HG03108 (cell line): Measurements from ENCODE around the gene PLD6.

Experiments used
- ATAC-seq: cut with Tn5 transposase; IDR thresholded peaks from one replicate; pipeline ENCODE4 v1.9.1; 2021; ENCODE audit warnings: moderate library complexity; ENCODE audit not compliant: unreplicated experiment

Gene PLD6

DNA sequence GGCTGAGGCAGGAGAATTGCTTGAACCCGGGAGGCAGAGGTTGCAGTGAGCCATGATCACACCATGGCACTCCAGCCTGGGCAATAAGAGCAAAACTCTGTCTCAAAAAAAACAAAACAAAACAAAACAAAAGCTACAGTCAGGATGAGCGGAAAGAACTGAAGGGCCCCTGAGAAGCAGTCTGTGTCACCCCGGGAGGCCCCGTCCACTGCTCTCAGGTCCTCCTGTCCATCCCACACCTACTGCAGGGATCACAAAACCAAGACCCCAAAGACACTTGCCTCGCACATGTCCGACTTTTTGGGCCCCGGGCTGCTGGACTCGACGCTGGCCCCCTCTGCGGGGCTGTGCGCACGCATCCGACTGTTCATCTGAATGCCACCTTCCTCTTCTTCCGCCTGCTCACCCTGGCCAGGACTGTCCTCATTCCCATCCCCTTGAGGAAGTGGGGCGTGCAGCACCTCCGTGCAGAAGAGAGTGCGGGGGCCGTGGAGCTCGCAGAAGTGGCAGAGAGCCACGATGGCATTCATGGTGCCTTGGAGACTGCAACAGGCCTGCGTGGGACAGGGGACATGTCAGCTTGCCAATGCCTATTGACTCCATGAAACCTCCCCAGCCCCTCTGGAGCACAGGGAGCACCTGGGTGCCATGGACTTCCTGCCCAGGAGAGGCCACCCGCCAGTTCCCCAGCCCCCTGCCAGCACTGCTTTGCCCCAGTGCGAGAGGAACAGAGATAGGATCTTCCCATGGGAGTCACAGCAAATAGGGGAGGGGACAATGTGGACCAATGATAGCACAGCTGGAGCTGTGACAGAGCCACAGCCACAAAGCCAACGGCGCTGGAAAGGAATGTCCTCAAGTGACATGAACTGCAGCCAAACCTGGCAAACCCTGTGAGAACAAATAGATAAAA lies 21.7 kb upstream of the PLD6 start:
- ATAC-seq, result no peak

DNA sequence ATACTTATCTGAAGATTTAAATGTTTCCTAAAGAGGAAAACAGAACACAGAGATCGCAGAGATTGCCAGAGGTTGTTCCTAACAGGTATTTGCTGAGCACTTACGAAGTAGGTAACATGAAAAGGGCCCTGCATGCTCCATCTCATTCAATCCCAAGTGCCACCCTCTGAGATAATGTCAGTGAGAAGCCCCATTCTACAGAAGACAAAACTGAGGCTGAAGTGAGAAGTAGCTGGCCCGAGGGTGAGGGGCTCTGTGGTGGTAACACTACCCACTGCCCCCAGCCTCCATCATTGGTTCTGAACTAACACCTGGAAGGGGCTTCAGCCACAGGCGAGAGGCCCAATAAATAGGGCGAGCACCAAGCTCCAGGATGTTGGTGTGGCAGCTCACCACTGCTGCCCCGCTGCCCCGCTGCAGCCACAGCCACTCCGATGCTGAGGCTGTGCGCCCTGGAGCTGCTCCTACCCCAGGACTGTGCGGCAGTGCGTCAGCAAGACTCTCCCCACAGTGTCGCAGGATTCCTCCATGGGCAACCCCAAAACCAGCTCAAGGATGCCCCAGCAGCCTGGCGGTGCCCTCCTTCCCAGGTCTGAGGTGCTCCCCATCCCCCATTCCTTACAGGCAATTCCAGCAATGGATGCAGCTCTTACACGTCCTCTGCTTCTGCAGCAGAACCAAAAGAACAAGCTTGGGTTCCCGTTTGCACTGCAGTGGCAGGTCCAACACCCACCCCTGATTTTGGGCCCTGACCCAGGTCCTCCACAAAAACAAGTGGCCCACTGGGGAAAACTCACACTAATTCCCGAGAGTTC lies 20.5 kb upstream of the PLD6 start:
- no peak for ATAC-seq

DNA sequence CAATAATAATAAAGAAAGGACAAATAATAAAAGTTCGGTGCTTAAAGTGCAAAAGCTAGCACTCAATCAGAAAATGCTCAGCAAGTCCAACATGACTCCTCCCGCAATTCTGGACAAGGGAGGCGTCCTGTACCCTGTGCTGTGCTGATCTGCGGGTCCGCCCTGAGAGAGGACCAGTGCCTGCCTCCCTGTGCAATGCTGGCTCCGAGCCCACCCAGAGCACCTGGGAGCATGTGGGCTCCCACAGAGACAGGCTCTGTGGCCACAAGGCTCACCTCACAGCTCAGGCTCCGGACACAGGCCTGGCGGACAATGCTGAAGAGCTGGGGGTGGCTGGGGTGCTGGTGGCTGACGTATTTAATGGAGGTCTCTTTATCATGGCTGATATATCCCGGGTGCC lies 19.8 kb upstream of the PLD6 start:
- ATAC-seq, result no peak

DNA sequence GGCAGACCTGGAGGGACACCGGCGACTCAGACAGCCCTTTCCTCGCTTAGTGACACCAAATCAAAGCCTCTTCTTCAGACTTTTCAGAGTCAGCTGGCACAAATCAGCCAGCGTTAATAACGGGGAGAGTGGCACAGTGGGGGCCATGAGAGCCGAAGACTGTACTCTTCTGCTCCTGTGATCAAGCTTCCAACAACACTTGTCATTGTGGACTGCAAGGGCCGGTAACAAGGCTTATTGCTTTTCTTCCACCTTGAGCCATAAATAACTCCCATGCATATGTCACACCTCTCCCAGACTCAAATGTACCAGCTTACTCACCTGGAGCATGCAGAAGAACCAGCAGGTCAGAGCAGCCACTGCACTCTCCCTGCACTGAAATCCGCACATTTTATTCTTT lies 18.0 kb upstream of the PLD6 start:
- ATAC-seq, result no peak

DNA sequence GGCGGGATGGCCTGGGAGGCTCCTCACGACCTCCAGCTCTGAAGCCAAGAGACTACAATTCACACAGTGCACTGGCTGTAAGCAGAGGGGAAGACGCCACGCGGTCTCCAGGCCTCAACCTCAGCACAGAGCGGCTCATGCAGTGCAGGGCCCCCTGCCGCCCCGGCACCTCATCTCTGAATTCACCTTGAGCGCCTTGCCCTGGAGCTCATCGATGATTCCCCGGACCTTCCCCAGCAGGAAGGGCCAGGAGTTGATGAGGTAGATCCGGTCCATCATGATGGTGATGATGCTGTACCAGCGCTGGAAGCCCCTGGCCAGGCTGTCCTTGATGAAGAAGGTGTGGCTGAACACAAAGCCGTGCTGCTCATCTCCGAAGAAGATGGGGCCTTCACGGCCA lies 17.6 kb upstream of the PLD6 start:
- ATAC-seq, result no peak

DNA sequence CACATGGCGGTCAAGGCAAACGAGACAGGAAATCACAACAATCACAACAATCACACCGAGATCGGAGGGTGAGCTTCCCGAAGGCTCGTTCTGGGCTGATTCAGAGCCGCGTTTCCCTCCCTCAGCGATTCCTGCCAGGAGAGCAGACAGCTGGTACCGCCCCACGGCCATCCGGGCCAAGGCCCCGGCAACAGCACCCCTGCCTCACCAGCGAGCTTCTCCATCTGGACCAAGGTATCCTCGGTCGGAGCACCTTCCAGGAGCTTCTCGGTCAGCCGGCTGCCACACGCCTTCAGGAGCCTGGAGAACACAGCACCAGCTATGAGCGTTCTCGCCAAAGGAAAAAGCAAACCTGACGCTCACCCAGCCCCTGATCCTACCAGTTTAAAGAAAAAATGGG lies 15.2 kb upstream of the PLD6 start:
- no peak for ATAC-seq

DNA sequence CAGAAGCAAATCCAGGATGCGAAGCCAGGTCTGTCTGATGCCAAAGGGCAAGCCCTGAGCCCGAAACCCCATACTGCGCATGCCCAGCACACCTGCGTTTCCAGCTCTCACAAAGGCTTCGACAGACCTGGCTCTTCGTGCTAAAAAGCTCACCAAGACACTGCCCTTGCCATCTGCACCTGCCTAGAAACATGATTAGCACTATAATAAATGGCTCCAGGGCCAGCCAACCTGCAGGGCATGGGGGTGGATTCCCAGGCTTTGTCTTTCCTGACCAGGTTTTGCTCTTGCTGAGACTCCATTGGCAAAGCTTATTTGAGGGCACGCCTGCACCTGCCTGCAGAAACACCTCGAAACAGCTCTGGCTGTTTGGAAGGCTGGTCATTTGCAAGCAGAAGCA lies 14.4 kb upstream of the PLD6 start:
- ATAC-seq, result no peak

DNA sequence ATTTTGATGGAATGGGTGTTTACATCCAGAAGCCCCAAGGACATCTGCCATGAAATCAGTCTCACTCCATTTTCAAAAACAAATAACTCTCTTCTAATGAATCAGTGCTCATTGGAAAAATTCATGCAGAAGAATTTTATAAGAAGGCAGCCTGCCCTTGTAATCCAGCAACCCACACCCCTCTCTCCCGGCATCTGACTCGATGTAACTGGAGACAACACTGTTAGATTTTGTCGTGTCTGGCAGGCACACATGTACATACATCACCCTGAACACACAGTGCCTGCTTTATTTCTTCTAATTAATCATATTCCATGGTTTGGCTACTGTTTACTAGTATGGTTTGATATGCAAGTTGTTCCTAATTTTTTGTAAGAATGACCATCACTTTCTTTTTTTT lies 11.9 kb upstream of the PLD6 start:
- no peak for ATAC-seq

DNA sequence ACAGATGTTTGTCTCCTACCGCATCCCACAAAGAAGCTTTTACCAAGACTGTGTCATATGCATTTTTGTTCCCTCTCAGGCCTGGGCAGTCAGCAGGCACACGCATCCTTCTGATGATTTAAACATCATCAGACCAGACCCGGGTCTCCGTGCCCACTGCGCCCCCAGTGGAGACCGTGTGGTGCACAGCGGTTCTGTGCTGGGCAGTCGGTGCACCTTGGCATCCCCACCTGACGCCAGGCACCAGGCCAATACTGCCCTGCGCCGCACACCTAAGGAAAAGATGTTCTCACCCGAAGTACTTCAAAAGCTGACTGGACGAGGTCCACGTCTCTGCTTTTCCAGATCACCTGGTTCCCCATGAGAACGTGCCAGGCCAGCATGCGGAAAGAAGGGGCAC lies 10.6 kb upstream of the PLD6 start:
- no peak for ATAC-seq

DNA sequence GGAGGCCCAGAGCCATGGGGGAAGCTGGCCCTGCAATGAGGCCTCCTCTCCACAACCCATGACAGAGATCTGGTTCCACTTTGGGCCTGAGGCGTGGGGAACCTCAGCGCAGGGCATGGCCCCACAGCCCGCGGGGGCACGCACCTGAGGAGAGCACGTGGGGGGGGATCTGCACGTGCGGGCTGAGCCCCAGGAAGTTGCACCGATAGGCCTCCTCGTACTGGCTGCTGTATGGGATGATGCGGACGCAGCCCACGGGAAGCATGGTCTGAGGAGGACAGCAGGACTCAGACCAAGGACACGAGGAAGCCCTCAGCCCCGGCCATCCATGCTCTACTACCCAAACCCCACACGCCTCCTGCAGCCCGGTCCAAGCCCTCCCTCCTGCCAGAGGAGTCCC lies 10.1 kb upstream of the PLD6 start:
- no peak for ATAC-seq

DNA sequence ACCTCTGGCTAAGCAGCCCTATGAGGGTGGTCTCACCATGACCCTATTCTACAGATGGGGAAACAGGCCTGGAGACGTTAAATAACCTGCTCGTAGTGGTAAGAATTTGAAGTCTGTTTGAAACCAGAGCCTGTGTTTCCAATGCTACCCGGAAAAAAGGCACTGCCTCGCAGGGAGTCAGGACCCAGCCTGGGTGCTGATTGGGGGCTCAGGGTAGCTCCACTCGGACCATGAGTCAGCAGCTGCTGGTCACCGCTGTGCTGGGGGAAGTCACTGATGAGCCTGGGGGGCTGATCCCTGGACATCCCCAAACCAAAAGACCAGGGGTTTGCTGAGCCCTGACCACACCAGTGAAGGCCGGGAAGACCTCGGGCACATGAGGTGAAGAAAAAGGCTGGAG lies 9.4 kb upstream of the PLD6 start:
- no peak for ATAC-seq

DNA sequence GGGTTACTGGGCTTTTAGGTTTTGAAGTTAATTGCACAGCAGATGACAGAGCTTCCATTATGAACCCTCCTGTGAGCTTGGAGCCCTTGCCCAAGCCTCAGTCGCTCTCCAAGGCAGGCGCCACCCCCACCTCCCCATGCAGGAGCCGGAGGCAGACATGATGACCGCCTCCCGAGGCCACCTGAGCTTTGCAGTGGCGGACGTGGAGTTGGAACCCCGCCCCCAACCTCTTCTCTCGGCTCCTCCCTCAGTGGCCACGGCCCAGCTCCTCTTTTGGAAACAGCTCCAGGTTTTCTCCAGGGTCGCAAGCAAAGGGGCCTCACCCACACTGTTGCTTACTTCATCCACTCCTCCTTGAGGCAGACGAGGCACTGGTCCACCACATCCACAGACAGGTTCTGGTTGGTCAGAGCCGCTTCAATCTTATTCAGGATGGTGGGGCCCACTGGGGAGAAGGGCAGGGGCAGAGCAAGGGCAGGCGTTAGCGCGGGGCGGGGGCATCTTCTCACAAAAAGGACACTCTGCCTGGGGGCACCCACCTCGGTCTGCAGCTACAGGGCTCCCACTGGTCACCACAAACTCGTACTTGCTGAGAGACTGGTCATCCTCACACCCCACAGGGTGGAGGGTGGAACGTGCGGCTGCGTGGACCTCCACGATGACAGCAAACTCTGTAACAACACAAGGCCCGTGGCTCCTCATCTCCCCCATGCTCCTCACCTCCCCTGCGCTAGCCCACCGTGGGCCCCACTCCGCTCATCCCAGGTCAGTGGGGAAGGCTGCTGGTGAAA lies 8.7 kb upstream of the PLD6 start:
- ATAC-seq, result no peak

DNA sequence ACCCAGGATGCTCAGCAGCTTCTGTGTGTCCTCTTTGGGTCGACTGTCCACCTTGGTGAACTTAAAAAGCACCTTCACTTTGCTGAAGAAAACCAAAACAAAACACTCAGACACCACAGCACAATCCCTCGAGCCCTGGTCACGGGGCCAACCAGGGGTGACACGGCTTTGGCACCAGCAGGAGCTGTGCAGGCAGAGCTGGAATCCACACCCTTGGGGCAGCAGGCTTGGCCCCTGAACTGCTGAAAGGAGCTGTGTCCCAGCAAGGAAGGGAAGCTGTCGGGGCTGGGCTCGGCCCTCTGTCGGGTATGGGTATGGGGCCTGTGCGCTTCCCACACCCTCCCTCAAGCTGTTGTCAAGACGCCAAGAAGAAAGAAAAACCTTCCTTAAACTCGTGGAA lies 7.6 kb upstream of the PLD6 start:
- ATAC-seq, result no peak

DNA sequence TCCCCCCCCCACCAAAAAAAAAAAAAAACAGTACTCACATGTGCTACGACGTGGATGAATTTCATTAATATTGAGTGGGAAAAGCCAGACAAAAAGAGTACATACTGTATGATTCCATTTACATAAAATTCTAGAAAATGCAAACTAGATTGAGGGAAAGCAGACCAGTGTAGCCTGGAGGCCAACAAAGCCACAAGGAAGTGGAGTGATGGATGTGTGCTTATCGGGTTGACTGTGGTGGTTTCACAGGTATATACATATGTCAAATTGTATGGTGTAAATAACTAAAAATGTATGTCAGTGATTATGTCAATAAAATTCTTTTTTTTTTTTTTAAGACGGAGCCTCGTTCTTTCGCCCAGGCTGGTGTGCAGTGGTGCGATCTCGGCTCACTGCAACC lies 1.9 kb upstream of the PLD6 start:
- no peak for ATAC-seq

DNA sequence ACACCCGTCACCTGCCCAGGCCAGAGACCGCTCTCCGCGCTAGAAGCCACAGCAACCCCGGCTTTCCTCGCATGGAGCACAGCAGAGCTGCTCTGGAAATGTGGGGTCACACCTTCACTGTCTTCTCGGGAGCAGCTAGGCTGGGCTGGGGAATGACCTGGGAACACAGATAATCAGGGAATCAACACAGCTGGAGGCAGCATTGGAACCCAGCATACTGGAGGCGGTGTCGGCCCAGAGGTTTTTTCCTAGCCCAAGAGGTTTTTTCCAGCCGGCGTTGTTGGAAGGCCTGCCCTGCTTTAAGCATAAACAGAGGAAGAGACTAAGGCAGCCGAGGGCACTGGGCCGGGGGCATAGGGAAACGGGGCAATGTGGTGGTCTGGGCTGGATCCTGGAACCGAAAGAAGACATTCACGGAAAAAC lies 791 bp upstream of the PLD6 start:
- ATAC-seq, result no peak

DNA sequence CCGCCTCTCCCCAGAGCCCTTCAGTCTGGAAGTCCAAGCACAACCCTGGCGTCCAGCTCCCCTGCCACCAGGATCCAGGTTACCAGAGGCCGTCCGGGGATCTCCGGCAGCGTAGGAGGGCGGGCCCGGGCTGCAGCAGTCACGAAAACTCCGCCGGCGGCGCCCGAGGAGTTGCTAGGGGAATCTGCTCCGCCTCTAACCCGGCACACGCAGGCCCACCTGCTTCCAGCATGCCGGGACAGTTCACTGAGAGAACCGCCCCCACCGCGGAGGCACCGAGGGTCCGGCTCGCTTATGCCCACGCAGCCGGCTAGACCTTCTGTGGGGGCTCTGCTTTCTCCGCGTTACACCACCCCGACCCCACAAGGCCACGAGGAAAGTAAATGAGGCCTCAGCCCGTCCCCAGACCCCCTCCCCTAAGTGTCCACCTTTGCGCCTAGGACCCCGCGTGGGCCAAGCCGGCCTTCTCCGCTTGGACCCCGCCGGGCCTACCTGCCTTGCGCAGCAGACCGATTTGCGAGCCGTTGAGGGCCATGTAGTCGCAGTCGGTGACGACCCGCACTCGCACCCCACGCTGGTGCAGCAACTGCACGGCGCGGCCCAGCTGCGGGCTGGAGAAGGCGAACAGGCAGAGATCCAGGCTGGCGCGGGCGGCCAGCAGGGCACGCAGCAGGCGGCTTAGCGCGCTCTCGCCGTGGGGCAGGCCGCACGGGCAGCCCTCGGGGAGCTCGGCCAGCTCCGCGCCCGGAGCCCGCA lies 587 bp downstream of the PLD6 start:
- ATAC-seq, result peak; percentile 49

DNA sequence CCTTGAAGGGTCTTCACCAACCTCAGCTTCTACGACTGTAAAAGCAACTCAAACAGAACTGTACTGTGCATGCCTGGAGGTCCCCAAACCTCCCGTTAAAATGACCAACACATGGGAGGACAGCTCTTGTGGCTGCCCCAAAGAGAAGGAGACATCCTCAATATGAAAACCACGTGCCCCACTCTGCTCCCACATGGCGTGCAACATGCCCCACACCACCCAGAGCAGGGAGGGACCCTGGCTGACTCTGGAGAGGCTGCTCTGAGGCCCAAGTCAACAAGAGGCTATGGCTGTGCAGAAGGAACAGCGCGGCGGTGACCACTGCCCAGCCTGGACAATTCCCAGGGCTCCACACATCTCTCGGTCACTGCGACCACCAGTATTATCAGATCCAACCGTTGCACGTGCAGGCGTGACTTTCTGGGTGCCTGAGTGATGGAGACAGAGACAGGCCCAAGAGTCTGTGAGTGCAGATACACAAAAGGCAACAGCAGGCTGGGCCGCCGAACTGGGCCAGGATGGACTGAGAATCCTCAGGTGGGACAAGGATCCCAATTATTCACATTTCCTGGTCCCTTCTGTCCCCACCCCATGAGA lies 1.4 kb downstream of the PLD6 start:
- no peak for ATAC-seq

DNA sequence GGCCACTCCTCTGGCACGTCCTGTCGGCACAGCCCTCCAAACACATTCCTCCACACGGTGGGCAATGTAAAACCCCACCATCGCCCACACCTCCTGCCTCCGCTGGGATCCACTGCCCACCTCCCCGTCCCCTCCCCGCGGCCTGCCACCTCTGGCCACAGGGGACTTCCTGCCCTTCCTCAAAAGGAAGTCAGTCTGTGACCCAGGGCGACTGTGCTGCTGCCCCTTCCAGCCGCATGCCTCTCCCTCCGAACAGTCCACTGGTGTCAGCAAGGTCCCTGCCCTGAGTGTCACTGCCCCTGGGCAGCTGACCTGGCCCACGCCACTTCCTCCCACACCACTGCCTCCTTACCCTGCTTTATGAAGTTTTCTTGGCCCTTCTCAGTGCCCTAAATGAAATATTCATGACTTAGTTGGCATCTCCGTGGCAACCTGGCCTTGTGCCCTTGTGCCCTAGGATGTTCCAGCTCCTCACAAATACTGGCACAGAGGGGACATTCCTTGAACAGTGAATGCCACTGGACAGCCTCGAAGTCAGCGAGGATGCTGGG lies 2.0 kb downstream of the PLD6 start:
- ATAC-seq, result no peak

DNA sequence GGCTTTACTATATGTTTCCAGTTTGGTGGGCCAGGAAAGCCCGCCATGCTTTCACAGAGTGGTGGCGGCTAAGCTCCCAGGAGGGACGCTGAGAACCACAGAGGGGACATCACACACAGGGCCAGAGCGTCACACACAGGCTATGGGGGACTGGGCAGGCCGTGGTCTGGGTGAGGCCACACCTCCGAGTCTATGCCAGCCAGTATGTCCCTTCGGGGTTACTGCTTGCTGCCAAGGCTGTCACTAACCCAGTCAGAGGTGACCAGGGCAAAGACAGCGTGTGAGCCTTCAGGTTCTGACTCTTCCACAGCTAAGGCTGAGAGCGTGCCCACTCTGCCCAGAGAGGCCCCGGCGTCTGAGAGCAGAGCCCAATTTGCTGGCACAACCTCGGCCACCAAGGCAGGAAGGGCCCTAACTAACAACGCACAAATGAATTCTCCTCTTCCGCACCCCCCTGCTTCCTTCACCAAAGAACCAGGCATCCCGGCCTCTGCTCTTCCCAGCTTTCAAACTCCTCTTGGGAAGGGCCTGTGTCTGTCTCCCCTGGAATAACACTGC lies 2.9 kb downstream of the PLD6 start:
- ATAC-seq, result no peak

DNA sequence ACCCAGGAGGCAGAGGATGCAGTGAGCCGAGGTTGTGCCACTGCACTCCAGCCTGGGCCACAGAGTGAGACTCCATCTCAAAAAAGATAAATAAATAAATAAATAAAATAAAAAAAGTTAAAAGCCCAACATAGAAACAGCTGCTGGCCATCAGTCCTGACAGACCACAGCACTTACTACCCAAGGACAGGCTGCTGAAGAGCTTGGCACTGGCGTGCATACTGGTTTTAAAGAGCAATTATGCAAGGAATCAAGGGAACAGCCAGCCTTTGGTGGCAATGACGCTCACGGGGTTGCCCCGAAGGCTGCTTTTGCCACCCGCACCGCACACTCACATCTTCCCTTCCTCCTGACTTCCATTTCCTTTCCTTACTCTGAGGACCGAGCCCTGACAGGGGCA lies 4.2 kb downstream of the PLD6 start:
- no peak for ATAC-seq
